GM12878 (cell line): Measurements from ENCODE around the gene TDP1. TPM values are rescaled to one million over a fixed set of nuclear protein-coding genes. Genes with fewer than 3 reads are reported as not detected.

Experiments used
- ATAC-seq: fragments of 200-7000 bp; cut with Tn5 transposase; 3 replicates; pipeline ENCODE4 v1.9.1; 2020; ENCODE audit warnings: mild to moderate bottlenecking, moderate library complexity
- BruUV-seq: library from RNA; stranded (reverse); fragments of 400-500 nt; replicated peaks from 2 replicates; lab custom pipeline; 2021; lab: Mats Ljungman, UMichigan
- CTCF ChIA-PET: fragments of 300-600 bp; sonication (Branson Sonifier 250); formaldehyde crosslinking; extraction: SDS; loops from one replicate; lab custom pipeline; 2021; ENCODE audit warnings: inconsistent platforms; lab: Yijun Ruan, JAX
- POLR2A ChIA-PET: fragments of 350-600 bp; formaldehyde crosslinking; extraction: SDS; loops from one replicate; lab custom pipeline; 2021; ENCODE audit warnings: inconsistent platforms; lab: Charles Lee
- RAD21 ChIA-PET: fragments of 300-600 bp; sonication (Branson Sonifier 250); formaldehyde crosslinking; loops from one replicate; lab custom pipeline; 2023; ENCODE audit warnings: antibody characterized with exemption; ENCODE audit not compliant: unreplicated experiment; lab: Charles Lee
- SMC1A ChIA-PET: fragments of 300-600 bp; sonication (Branson Sonifier 250); formaldehyde crosslinking; loops from one replicate; lab custom pipeline; 2023; ENCODE audit not compliant: unreplicated experiment, uncharacterized antibody; lab: Charles Lee
- DNase-seq: peaks from one replicate; pipeline ENCODE4 v3.0.0-alpha.2; 2011; ENCODE audit warnings: low read depth, low spot score
- FAIRE-seq: peaks from 3 replicates; lab custom pipeline; 2011; peaks lifted over from hg19 to GRCh38; lab: Jason Lieb, UNC
- H2AFZ ChIP-seq: 2 replicates; pipeline ENCODE4 v1.6.0; 2011; ENCODE audit warnings: low read depth, low read length, control low read depth; ENCODE audit not compliant: control insufficient read depth
- H3K27ac ChIP-seq: 2 replicates; pipeline ENCODE4 v1.5.1; 2011; ENCODE audit warnings: control low read depth; ENCODE audit not compliant: control insufficient read depth, insufficient read depth
- H3K27me3 ChIP-seq, 2 experiments: replicated peaks in 1 of 2; 2 replicates each; pipeline versions ENCODE4 v1.6.0 to v1.6.1; 2011; ENCODE audit warnings: low read length in 1 of 2; ENCODE audit not compliant: control insufficient read depth in 2 of 2, insufficient read depth in 2 of 2
- H3K36me3 ChIP-seq, 2 experiments: 2 replicates each; pipeline ENCODE4 v1.5.1; 2011; ENCODE audit warnings: low read length in 1 of 2; ENCODE audit not compliant: control insufficient read depth in 2 of 2, insufficient read depth in 2 of 2
- H3K4me1 ChIP-seq: 2 replicates; pipeline ENCODE4 v1.6.1; 2011; ENCODE audit warnings: mild to moderate bottlenecking, low read length, moderate library complexity, mixed read lengths; ENCODE audit not compliant: control insufficient read depth, insufficient read depth
- H3K4me2 ChIP-seq: 2 replicates; pipeline ENCODE4 v1.6.0; 2011; ENCODE audit warnings: control low read depth; ENCODE audit not compliant: control insufficient read depth, insufficient read depth
- H3K4me3 ChIP-seq: fragments of 200-600 bp; sonication (generic); 2 replicates; pipeline ENCODE4 v1.5.1; 2016
- H3K79me2 ChIP-seq: 2 replicates; pipeline ENCODE4 v1.6.0; 2011; ENCODE audit warnings: low read length; ENCODE audit not compliant: control insufficient read depth, insufficient read depth
- H3K9ac ChIP-seq: 2 replicates; pipeline ENCODE4 v1.8.0; 2011; ENCODE audit warnings: low read length, control low read depth, mixed read lengths; ENCODE audit not compliant: control insufficient read depth, insufficient read depth
- H3K9me3 ChIP-seq: replicated peaks from 3 replicates; pipeline ENCODE4 v1.5.1; 2011; ENCODE audit warnings: mild to moderate bottlenecking, low read length; ENCODE audit not compliant: control insufficient read depth, insufficient read depth
- H4K20me1 ChIP-seq: 2 replicates; pipeline ENCODE4 v1.6.0; 2011; ENCODE audit not compliant: control insufficient read depth, insufficient read depth
- CBFB ChIP-seq: IDR thresholded peaks from 2 replicates; pipeline ENCODE4 v1.6.1; 2016; ENCODE audit warnings: antibody characterized with exemption, low read depth
- KDM1A ChIP-seq: fragments of 200-600 bp; sonication (generic); IDR thresholded peaks from 2 replicates; pipeline ENCODE4 v1.6.1; 2016; ENCODE audit warnings: borderline replicate concordance
- NR2F1 ChIP-seq: fragments of 450-650 bp; conservative IDR thresholded peaks from 2 replicates; pipeline ENCODE4 v1.6.1; 2017; ENCODE audit warnings: mild to moderate bottlenecking
- ZBED1 ChIP-seq: IDR thresholded peaks from 2 replicates; pipeline ENCODE4 v1.6.1; 2016; ENCODE audit warnings: borderline replicate concordance
- WGBS: methylation state at CpG from one replicate; pipeline ENCODE4 v1.1.6; 2016; ENCODE audit warnings: low lambda C conversion rate; ENCODE audit not compliant: insufficient replicate concordance, insufficient coverage; ENCODE audit errors: missing lambda C conversion rate; 5-methylcytosine and 5-hydroxymethylcytosine counted together
- in situ Hi-C: fragments of 300-500 bp; cut with MboI; formaldehyde crosslinking; loops from 9 replicates; pipeline ENCODE4 v1.14.3; 2018; ENCODE audit warnings: mixed read lengths
- intact Hi-C: fragments of 100-400 bp; cut with micrococcal nuclease; formaldehyde crosslinking; loops from one replicate; pipeline ENCODE4 v1.14.2; 2022; ENCODE audit not compliant: unreplicated experiment
- polyA plus RNA-seq, 11 experiments: library from polyadenylated mRNA; depleted of rRNA in 4 of 11; unstranded in 6 of 11; stranded (reverse) in 5 of 11; fragments of >200 nt; fragmentation: Nextera tagmentation in 4 of 11; fragmentation: Illumina TruSeq in 1 of 11; extraction: Ambion mirVana in 4 of 11; extraction: Trizol in 1 of 11; gene quantifications; 1 replicate in 1 of 11; 2 replicates in 10 of 11; pipeline versions ENCODE4 v1.2.1 to v1.2.3, GENCODE V29; 2011 to 2016; ENCODE audit warnings: inconsistent platforms in 2 of 11, missing spikeins in 2 of 11, low read depth in 1 of 11
- total RNA-seq, 4 experiments: library from RNA; depleted of rRNA in 3 of 4; stranded (reverse); fragments of >200 nt in 3 of 4; fragmentation: Illumina TruSeq in 1 of 4; extraction: Trizol in 1 of 4; gene quantifications; 2 replicates each; pipeline versions ENCODE4 v1.2.1 to v1.2.3, GENCODE V29; 2013 to 2021
- TF ChIP-seq, protein P1 (sequence below): fragments of 450-650 bp; IDR thresholded peaks from 2 replicates; pipeline ENCODE4 v1.6.1; 2014; ENCODE audit warnings: mild to moderate bottlenecking
- TF ChIP-seq, protein P2 (sequence below): fragments of 150-350 bp; IDR thresholded peaks from 2 replicates; pipeline ENCODE4 v1.6.1; 2016; ENCODE audit warnings: low read depth, low read length

TDP1 gene
- total and polyA plus RNA-seq, 10 of the 15 experiments (the other 5 are each of a cell fraction or from before 2014, with no cell fraction given), result 40.2 to 60.4 (median 54.1) TPM

DNA sequence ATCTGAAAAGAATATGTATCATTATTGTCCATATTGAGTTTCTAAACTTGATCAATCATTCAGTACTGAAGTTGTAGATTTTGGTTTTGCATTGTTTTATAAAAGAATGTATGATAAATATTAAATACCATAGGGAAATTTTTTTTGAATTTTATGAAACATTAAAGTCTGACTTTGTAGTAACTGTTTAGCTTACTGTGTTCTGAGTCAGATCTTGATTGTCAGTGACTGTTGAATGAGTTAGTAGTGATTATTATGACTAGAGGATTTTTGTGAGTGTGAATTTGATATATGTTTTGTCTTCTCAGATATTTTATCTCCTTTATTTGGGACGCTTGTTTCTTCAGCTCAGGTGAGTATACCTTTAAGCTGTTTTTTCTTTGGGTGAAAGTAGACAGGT is 10.1 kb downstream of the TDP1 start:
- Histone ChIP-seq H3K79me2 (peaks cover 9% of the 10 kb centered on the region), H3K4me1 (no peaks in the 10 kb centered on the region), H3K9ac (no peak overlapping the region), H4K20me1 (no peaks in the 10 kb centered on the region; the same call in 1 of the 2 replicates), H3K9me3 (no peaks in the 10 kb centered on the region), H2AFZ (no peak overlapping the region), H3K36me3 (peaks cover 9 to 30% of the 10 kb centered on the region in 2 experiments), H3K27me3 (no peaks in the 10 kb centered on the region), H3K27ac (no peak overlapping the region), H3K4me3 (no peak overlapping the region)
- no peak for FAIRE-seq
- POLR2A ChIA-PET, result no interaction called here
- CTCF ChIA-PET, result interaction anchor here (0.9 to 3.4 kb wide), 3 partner anchors 7 to 26 kb away, joined by 5 to 19 read pairs (median 9); no protein-coding TSS in a partner anchor
- no peak for DNase-seq
- intact Hi-C loops, result no loop called here
- RAD21 ChIA-PET, result interaction anchor here (1.4 kb wide), 1 partner anchor 16 kb away, joined by 4 read pairs; no protein-coding TSS in a partner anchor
- SMC1A ChIA-PET, result interaction anchor here (0.7 to 1.5 kb wide), 2 partner anchors 9 to 29 kb away, joined by 3 to 4 read pairs; no protein-coding TSS in a partner anchor
- WGBS, result 45% methylated on average over 1 of the region's 1 CpG
- no TSS peak for BruUV-seq
- no peak for ATAC-seq
- TF ChIP-seq, protein P1, sequence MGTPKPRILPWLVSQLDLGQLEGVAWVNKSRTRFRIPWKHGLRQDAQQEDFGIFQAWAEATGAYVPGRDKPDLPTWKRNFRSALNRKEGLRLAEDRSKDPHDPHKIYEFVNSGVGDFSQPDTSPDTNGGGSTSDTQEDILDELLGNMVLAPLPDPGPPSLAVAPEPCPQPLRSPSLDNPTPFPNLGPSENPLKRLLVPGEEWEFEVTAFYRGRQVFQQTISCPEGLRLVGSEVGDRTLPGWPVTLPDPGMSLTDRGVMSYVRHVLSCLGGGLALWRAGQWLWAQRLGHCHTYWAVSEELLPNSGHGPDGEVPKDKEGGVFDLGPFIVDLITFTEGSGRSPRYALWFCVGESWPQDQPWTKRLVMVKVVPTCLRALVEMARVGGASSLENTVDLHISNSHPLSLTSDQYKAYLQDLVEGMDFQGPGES, result no peak
- TF ChIP-seq KDM1A, result no peak
- no peak for TF ChIP-seq NR2F1
- TF ChIP-seq, protein P2, sequence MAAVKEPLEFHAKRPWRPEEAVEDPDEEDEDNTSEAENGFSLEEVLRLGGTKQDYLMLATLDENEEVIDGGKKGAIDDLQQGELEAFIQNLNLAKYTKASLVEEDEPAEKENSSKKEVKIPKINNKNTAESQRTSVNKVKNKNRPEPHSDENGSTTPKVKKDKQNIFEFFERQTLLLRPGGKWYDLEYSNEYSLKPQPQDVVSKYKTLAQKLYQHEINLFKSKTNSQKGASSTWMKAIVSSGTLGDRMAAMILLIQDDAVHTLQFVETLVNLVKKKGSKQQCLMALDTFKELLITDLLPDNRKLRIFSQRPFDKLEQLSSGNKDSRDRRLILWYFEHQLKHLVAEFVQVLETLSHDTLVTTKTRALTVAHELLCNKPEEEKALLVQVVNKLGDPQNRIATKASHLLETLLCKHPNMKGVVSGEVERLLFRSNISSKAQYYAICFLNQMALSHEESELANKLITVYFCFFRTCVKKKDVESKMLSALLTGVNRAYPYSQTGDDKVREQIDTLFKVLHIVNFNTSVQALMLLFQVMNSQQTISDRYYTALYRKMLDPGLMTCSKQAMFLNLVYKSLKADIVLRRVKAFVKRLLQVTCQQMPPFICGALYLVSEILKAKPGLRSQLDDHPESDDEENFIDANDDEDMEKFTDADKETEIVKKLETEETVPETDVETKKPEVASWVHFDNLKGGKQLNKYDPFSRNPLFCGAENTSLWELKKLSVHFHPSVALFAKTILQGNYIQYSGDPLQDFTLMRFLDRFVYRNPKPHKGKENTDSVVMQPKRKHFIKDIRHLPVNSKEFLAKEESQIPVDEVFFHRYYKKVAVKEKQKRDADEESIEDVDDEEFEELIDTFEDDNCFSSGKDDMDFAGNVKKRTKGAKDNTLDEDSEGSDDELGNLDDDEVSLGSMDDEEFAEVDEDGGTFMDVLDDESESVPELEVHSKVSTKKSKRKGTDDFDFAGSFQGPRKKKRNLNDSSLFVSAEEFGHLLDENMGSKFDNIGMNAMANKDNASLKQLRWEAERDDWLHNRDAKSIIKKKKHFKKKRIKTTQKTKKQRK, result no peak
- no peak for TF ChIP-seq ZBED1
- TF ChIP-seq CBFB, result no peak
- TF ChIP-seq, all 136 proteins: peak for 0
- in situ Hi-C loops, result no loop called here
- H3K4me2 ChIP-seq, result no peak overlapping the region
